ENCODE measurements around the gene GFY. TPM values are rescaled to one million over a fixed set of nuclear protein-coding genes. Genes with fewer than 3 reads are reported as not detected.
"Not testable (repeated sequence)": the region's sequence is repeated elsewhere in the genome, so short reads cannot be mapped to it uniquely, and the experiment has no call there.

Gene GFY
- total RNA-seq, 1 donor from 2014 or later, result not detected

GRCh38 chr19:49456326-49456725, 31.1 kb downstream of the GFY start:
- intact Hi-C loops (cut with DNase I), result no loop called here
- DNase-seq (ENCODE audit: low spot score) (no peak), ATAC-seq (no peak)

- ATAC-seq, result no peak
- DNase-seq (ENCODE audit: low spot score), result no peak
- intact Hi-C loops (cut with DNase I), result no loop called here
Measured at GRCh38 chr19:49458567-49458903, 33.3 kb downstream of the GFY start.

- ATAC-seq, result no peak
- intact Hi-C loops (cut with DNase I), result no loop called here
- no peak for DNase-seq (ENCODE audit: low spot score)
Measured at GRCh38 chr19:49459388-49459787, 34.2 kb downstream of the GFY start.

GRCh38 chr19:49461130-49461529, 35.9 kb downstream of the GFY start:
- ATAC-seq; intact Hi-C loops (cut with DNase I); DNase-seq (ENCODE audit: low spot score): not testable (repeated sequence)

GRCh38 chr19:49461656-49462055, 36.5 kb downstream of the GFY start:
- DNase-seq (ENCODE audit: low spot score), result no peak
- intact Hi-C loops (cut with DNase I), result no loop called here
- ATAC-seq, result no peak

GRCh38 chr19:49462492-49462891, 37.3 kb downstream of the GFY start:
- DNase-seq (ENCODE audit: low spot score), result no peak
- ATAC-seq, result no peak
- intact Hi-C loops (cut with DNase I), result no loop called here

GRCh38 chr19:49463960-49464740, 39.0 kb downstream of the GFY start:
- DNase-seq (ENCODE audit: low spot score) (no peak), ATAC-seq (no peak)
- intact Hi-C loops (cut with DNase I), result no loop called here

- intact Hi-C loops (cut with DNase I), result no loop called here
- ATAC-seq (no peak), DNase-seq (ENCODE audit: low spot score) (no peak)
Measured at GRCh38 chr19:49465371-49465770, 40.2 kb downstream of the GFY start.

GRCh38 chr19:49468199-49468598, 43.0 kb downstream of the GFY start:
- intact Hi-C loops (cut with DNase I), result no loop called here
- no peak for ATAC-seq
- DNase-seq (ENCODE audit: low spot score), result no peak

- intact Hi-C loops (cut with DNase I), result no loop called here
- DNase-seq (ENCODE audit: low spot score) (peak; percentile 81), ATAC-seq (peak; percentile 89)
Measured at GRCh38 chr19:49468746-49469447, 43.7 kb downstream of the GFY start.

GRCh38 chr19:49469828-49470614, 44.8 kb downstream of the GFY start:
- ATAC-seq, result no peak
- DNase-seq (ENCODE audit: low spot score), result no peak
- intact Hi-C loops (cut with DNase I), result no loop called here

- DNase-seq (ENCODE audit: low spot score), result no peak
- ATAC-seq, result no peak
- intact Hi-C loops (cut with DNase I), result no loop called here
Measured at GRCh38 chr19:49470615-49470978, 45.4 kb downstream of the GFY start.

- DNase-seq (ENCODE audit: low spot score), result no peak
- no peak for ATAC-seq
- intact Hi-C loops (cut with DNase I), result no loop called here
Measured at GRCh38 chr19:49472936-49473335, 47.7 kb downstream of the GFY start.

GRCh38 chr19:49473501-49473867, 48.3 kb downstream of the GFY start:
- ATAC-seq; intact Hi-C loops (cut with DNase I); DNase-seq (ENCODE audit: low spot score): not testable (repeated sequence)

- DNase-seq (ENCODE audit: low spot score) (peak; percentile 88), ATAC-seq (peak; percentile 80)
- intact Hi-C loops (cut with DNase I), result no loop called here
Measured at GRCh38 chr19:49473868-49474541, 48.8 kb downstream of the GFY start, which contains the start of gene FLT3LG. Gene FLT3LG (plus strand): TSS chr19:49474215. CDS start chr19:49474640, 425 bp downstream.

- ATAC-seq, result peak; percentile 2
Measured at GRCh38 chr19:49474542-49474924, 49.3 kb downstream of the GFY start.

GRCh38 chr19:49475191-49475917, 50.2 kb downstream of the GFY start:
- ATAC-seq, result peak; percentile 7
- intact Hi-C loops (cut with DNase I), result no loop called here
- DNase-seq (ENCODE audit: low spot score), result no peak

More at GRCh38 chr19:49474542-49474924, 49.3 kb downstream of the GFY start:
- DNase-seq (ENCODE audit: low spot score), result no peak
- intact Hi-C loops (cut with DNase I), result no loop called here

GRCh38 chr19:49475995-49476880, 51.0 kb downstream of the GFY start:
- DNase-seq (ENCODE audit: low spot score) (no peak), ATAC-seq (peak; percentile 47)
- intact Hi-C loops (cut with DNase I), result no loop called here

All from sciatic nerve (tissue), 2 donors.